ENCODE data around the gene SNRPB2.

The SNRPB2 gene

GRCh38 chr20:16729565-16730460, at the start of gene SNRPB2:
TSS of gene SNRPB2 (plus strand) at chr20:16730026. CDS start at chr20:16731703, 1,677 bp downstream.
- ATAC-seq, result peak; percentile 92 to 94

GRCh38 chr20:16684416-16684815, 45.4 kb upstream of the SNRPB2 start:
- no peak for ATAC-seq

- ATAC-seq, result no peak
Measured at GRCh38 chr20:16689906-16690305, 39.9 kb upstream of the SNRPB2 start.

GRCh38 chr20:16691381-16691780, 38.4 kb upstream of the SNRPB2 start:
- ATAC-seq, result no peak

GRCh38 chr20:16692009-16692408, 37.8 kb upstream of the SNRPB2 start:
- no peak for ATAC-seq

- no peak for ATAC-seq
Measured at GRCh38 chr20:16692442-16692841, 37.4 kb upstream of the SNRPB2 start.

- no peak for ATAC-seq
Measured at GRCh38 chr20:16693278-16693677, 36.5 kb upstream of the SNRPB2 start.

- no peak for ATAC-seq
Measured at GRCh38 chr20:16694161-16694560, 35.7 kb upstream of the SNRPB2 start.

- no peak for ATAC-seq
Measured at GRCh38 chr20:16695628-16696027, 34.2 kb upstream of the SNRPB2 start.

- no peak for ATAC-seq
Measured at GRCh38 chr20:16699293-16699692, 30.5 kb upstream of the SNRPB2 start.

- no peak for ATAC-seq
Measured at GRCh38 chr20:16701296-16701695, 28.5 kb upstream of the SNRPB2 start.

- no peak for ATAC-seq
Measured at GRCh38 chr20:16703570-16703969, 26.3 kb upstream of the SNRPB2 start.

- peak in 1 of 2 donors; percentile 41 for ATAC-seq
Measured at GRCh38 chr20:16707674-16708073, 22.2 kb upstream of the SNRPB2 start.

GRCh38 chr20:16708602-16709001, 21.2 kb upstream of the SNRPB2 start:
- ATAC-seq, result no peak

GRCh38 chr20:16709017-16709416, 20.8 kb upstream of the SNRPB2 start:
- peak; percentile 48 to 74 for ATAC-seq

- ATAC-seq, result no peak
Measured at GRCh38 chr20:16710781-16711180, 19.0 kb upstream of the SNRPB2 start.

- no peak for ATAC-seq
Measured at GRCh38 chr20:16711661-16712258, 18.1 kb upstream of the SNRPB2 start.

- no peak for ATAC-seq
Measured at GRCh38 chr20:16712511-16712947, 17.3 kb upstream of the SNRPB2 start.

- no peak for ATAC-seq
Measured at GRCh38 chr20:16713066-16713465, 16.8 kb upstream of the SNRPB2 start.

GRCh38 chr20:16714242-16714641, 15.6 kb upstream of the SNRPB2 start:
- ATAC-seq, result no peak

GRCh38 chr20:16714751-16715150, 15.1 kb upstream of the SNRPB2 start:
- no peak for ATAC-seq

- no peak for ATAC-seq
Measured at GRCh38 chr20:16719421-16719820, 10.4 kb upstream of the SNRPB2 start.

- ATAC-seq, result no peak
Measured at GRCh38 chr20:16729080-16729479, 746 bp upstream of the SNRPB2 start.

- peak in 1 of 2 donors; percentile 53 for ATAC-seq
Measured at GRCh38 chr20:16732506-16733152, 2.8 kb downstream of the SNRPB2 start.
